HG02588 (cell line): Measurements from ENCODE around the gene ABCC8.

Experiments used
- ATAC-seq: cut with Tn5 transposase; IDR thresholded peaks from one replicate; pipeline ENCODE4 v1.9.1; 2021; ENCODE audit warnings: mild to moderate bottlenecking, moderate library complexity; ENCODE audit not compliant: unreplicated experiment

ABCC8 gene

DNA sequence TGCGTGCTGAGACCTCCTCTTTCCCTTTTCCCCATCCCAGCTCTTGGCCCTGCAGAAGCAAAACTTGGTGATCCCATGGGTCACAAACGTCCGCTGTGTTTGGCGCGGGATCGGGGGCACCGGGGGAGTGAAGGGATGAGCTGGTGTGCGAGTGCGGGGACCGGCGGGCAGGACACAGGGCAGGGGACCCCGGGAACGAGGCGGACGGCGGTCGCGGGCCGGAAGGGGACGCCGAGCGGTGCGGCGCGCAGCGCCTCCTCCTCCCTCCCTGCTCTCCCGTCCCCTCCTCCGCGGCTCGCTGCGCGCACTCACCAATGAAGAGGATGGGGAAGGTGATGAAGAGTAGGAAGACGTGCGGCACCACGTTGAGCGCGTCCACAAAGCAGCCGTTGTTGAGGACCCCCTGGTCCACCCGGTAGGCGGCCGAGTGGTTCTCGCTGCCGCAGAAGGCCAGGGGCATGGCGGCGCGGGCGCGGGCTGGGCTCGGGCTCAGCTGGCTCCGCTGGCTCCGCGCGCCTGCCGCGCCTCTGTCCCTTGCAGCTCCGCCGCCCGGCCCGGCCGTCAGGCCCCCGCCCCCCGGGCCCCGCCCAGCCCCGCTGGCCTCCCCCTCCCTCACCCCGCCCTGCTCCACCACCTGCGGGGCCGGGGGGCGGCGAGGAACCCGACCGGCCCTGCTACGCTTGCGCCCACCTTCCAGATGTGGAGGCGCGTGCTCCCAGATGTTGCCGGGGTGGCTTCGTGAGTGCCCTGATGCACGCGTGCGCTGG lies at the start of gene ABCC8:
Gene ABCC8 (minus strand): TSS at position 529 of the 767 bp plus-strand sequence. CDS start 69 bp downstream, at position 460.
- ATAC-seq, result no peak

DNA sequence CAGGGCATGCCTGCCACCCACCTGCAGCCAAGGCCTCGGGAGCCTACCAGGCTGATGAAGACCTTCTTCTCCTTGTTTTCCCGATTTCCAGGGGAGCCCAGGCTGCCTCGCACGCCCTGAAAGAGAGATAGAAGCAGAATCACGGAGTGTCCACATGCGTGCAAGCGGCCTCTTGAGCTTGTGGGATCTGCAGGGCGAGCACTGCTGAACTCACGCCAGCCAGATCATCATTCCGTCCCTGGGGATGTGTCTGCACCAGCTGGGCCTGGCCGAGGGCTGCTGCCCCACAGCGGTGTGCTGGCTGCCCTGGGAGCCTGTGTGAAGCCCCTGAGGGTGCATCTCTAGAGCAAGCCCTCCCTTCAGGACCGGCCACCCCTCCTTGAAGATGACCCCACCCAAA lies 49.7 kb upstream of the ABCC8 start:
- no peak for ATAC-seq

- no peak for ATAC-seq
Measured at GRCh38 chr11:17525570-17525969, 48.9 kb upstream of the ABCC8 start.

DNA sequence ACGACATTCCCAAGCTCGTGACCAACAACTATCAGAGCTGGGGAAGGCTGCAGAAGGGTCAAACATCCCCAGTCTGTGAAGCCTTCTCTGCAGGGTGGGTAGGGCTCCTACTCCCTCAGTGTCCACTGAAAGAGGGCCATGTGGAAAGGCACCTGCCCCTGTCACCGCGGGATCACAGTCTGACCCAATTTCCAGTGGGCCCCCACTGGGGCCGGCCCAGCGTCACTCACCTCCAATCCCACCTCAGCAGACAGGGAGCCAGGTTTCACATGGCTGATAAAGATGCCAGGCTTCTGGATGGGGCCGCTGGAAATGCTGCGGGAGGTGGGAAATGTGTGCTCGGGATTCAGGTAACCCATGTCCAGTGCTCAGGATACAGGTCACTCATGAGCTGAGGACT lies 47.6 kb upstream of the ABCC8 start:
- ATAC-seq, result no peak

DNA sequence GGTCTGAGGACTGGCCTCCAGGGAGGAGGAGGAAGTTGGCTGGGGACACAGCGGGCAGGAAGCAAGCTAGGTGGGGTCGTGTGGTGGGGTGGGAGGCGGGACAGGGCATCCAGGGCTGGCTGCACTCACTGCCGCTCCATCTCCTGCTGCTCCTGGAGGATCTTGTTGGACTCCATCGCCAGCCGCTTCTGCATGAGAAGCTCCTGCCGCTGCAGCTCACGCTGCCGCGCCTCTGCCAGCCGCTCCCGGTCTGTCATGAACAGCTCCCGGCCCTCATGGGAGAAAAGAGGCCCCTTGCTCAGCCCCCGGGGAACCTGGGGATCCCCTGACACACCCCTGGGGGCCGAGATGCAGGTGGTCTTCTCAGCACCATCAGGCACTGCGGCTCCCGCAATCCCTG lies 46.0 kb upstream of the ABCC8 start:
- no peak for ATAC-seq

DNA sequence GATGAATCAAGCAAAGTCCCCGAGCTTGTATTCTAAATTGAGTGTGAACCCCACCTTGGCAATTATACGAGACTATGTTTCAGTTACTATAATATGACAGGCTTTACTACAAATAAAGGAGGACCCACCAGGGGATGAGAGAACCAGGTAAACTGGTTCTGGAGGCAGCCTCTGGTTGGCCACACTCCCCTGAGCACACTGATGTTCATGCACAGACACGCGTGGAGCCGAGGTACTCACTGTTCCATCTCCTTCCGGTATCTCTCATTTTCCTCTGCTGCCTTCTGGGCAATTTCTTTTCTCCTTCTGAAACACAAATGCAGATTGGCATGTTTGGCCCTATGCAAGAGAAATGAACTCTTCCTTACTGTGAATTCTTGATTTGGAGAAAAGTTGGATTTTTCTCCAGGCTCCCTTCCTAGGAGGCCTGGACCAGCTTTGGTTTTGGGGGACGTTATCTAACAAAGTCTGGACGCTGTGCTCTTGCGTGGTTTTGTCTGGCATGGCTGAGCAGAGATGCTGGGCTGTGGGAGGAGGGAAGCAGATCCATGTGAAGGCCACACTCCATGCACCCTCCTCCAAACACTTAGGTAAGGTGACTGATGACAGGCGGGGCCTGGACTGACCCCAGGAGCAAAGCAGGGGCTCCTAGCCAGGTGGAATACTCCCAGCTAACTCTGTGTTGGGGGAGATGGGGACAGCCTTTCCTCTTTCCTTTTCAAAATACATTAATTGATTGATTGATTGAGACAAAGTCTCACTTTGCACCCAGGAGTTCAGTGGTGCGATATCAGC lies 44.7 kb upstream of the ABCC8 start:
- ATAC-seq, result no peak

DNA sequence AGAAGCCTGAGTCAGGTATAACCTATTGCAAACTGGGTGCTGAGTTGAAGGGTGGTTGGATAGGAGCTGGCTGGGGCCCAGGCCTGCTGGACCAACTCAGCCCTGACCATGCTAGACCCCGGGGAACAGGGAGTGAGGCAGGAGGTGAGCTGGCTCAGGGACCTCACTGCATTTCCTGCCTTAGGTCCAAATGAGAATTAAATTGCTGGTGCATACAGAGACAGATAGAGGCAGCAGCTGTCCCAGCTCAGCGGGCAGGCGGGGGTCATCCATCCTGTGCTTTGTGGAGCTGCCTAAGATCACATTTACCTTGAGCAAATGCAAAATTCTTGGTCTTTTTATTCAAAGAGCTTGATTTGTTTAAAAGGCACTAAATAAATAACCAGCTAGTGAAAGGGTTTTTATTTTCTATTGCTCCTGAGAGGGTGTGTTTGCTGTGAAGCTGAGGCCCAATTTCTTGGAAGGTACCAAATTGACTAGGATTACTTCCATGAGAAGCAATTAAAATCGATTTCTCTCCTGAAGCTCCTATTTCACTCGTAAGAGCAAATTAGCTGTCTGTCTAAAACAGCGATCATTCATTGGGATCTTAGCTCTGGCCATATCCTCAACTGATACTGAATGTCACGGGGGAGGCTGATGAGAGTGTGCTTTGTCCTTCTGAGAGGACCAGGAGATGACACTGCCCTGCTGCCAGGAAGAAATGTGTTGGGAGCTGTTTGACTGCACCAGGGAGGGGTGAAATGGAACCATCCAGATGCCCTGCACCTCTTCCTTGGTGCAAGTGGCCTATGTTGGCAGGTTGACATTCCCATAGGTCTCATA lies 42.6 kb upstream of the ABCC8 start:
- ATAC-seq, result no peak

GRCh38 chr11:17518366-17518765 lies 41.7 kb upstream of the ABCC8 start:
- ATAC-seq, result no peak

DNA sequence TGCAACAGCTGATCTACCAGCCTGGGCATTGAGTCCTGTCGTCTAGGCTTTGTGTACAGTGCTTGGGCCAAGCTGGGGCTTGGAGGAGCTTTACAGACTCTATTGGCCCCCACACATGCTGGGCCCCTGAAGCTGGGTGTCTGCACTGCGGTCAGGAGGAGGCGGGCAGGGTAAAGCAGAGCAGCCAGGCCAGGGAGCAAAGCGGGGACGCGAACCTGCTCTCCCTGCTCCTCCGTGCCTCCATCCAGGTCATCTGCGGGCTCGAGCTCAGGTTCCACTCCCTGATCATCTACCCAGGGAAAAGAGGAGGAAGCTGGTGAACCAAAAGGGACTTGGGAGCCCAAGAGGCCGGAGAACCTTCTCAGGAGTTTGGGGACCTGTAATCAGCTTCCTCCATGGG lies 40.5 kb upstream of the ABCC8 start:
- ATAC-seq, result no peak

GRCh38 chr11:17516551-17517150 lies 40.0 kb upstream of the ABCC8 start:
- no peak for ATAC-seq

GRCh38 chr11:17515443-17516176 lies 39.0 kb upstream of the ABCC8 start:
- ATAC-seq, result no peak

- no peak for ATAC-seq
Measured at GRCh38 chr11:17514476-17514875, 37.8 kb upstream of the ABCC8 start.

DNA sequence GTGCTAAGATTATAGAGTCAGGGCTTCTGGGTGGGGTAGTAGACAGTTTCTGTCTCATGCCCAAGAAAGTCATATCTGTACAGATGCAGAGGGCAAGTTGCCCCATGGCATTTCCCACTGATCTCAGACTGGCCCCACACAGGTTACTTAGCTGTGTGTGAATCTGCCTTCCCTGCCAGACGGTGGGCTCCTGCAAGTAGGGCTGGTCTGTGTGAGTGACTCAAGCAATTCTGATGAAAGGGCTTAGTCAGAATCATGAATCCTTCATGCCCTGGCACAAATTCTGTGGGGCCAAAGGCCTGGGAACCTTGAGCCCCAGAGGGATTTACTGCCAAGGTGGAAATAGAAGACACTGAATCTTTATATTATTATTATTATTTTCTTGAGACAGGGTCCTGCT lies 37.2 kb upstream of the ABCC8 start:
- no peak for ATAC-seq

DNA sequence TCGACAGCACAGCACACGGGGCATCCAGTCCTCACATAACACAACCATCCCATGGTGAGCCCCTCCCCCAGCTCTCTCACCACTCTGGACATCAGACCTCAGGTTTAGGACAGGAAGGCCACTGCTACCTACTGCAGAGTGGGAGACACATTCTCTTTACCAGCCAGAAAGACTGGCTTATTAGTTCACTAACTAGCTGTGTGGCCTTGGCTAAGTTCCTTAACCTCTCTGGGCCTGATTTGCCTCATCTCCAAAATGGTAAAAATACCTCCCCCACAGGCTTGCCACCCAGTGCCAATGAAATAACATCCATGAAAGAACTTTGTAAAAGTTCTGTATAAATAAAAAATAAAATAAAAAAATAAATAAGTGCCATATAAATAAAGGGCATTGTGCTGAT lies 35.5 kb upstream of the ABCC8 start:
- no peak for ATAC-seq

DNA sequence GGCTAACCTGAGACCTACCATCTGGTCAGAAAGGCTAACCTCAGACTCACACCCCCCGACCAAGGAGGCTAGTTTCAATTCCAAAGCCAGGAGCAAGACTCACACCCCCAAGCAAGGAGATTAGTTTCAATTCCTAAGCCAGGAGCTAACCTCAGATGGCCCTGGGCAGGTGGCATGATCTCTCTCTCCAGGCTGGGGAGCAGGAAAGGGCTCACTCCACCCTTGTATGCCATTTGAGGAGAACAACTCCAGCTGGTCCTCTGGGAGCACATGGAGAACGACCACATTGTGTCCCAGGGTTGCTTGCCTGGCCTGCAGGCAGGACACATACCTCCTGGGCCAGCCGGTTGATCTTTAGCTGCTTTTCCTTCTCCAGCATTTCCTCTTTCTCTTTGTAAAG lies 34.9 kb upstream of the ABCC8 start:
- ATAC-seq, result no peak

- ATAC-seq, result no peak
Measured at GRCh38 chr11:17510507-17511206, 34.0 kb upstream of the ABCC8 start.

DNA sequence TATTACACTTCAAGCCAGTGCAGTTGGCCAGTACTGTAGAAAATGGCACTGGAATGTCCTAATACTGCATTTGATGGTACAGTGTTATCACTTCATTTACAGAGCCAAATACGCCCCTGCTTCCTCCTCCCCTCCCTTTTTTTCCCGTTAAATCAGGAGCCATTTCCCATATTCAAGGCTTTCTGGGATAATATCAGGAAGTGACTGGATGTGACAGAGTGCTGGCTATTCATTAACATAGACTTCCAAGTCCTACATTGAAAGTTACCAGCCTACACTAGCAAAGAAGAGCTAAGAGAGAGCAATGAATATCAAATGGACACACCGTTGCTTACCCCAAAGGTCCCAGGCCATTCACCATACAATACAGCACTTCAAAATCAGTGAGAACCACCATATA lies 32.1 kb upstream of the ABCC8 start:
- no peak for ATAC-seq

GRCh38 chr11:17508306-17508705 lies 31.7 kb upstream of the ABCC8 start:
- ATAC-seq, result no peak

DNA sequence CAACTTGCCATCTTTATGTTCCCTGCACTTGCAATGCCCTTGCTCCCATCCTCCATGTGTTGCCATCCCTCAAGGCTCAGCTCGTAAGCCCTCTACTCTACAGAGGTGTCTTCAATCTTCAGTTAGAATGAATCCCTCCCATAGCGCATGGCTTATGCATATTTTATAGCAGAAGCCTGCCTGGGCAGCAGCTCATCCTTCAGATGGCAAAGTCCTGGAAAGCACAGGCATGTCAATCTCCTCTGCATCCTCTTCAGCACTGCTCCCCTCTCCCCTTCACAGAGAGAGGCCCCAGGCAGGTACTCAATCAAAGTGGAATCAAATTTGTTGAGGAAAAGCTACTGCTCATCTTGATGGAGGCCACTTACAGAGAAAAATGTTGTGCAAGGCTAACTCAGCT lies 31.1 kb upstream of the ABCC8 start:
- ATAC-seq, result no peak

DNA sequence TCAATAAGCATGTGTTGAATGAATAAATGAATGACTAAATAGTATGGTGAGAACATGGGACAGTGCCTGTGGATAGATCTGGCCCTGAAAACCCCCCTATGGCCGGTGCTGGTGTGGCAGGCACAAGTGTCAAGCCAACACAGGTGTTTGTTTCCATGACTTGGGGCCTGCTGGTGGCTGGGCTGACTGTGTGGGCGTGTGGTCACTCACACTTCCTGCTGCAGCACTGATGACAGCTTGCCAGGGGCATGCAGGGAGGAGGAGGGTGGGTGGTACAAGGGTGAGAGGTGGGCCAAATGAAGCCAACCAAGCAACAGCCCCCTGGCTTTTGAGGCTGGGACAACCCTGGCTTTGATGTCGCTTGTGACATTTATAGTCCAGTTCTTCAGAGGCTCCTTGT lies 30.3 kb upstream of the ABCC8 start:
- ATAC-seq, result peak; percentile 66
